ENCODE measurements around the gene RSPH6A.

The RSPH6A gene

GRCh38 chr19:45816236-45817009 is 1.3 kb upstream of the RSPH6A start:
- no peak for TF ChIP-seq CTCF (conservative IDR thresholded peaks at IDR 0.05; ENCODE audit: control insufficient read depth, insufficient read depth, low read depth, low read length)
- no peak overlapping the region for H3K4me3 ChIP-seq (ENCODE audit: control insufficient read depth, low read depth, low read length)
- no peak for DNase-seq (ENCODE audit: low read depth)

- DNase-seq (ENCODE audit: low read depth): no peak
- no peak for TF ChIP-seq CTCF (conservative IDR thresholded peaks at IDR 0.05; ENCODE audit: control insufficient read depth, insufficient read depth, low read depth, low read length)
- no peak overlapping the region for H3K4me3 ChIP-seq (ENCODE audit: control insufficient read depth, low read depth, low read length)
Observed at GRCh38 chr19:45815481-45816216, 541 bp upstream of the RSPH6A start.

- no peak for TF ChIP-seq CTCF (conservative IDR thresholded peaks at IDR 0.05; ENCODE audit: control insufficient read depth, insufficient read depth, low read depth, low read length)
- peak; percentile 54 for DNase-seq (ENCODE audit: low read depth)
Observed at GRCh38 chr19:45814166-45814780, 835 bp downstream of the RSPH6A start.

GRCh38 chr19:45812297-45812696 is 2.8 kb downstream of the RSPH6A start:
- TF ChIP-seq CTCF (conservative IDR thresholded peaks at IDR 0.05; ENCODE audit: control insufficient read depth, insufficient read depth, low read depth, low read length): no peak

More at GRCh38 chr19:45814166-45814780, 835 bp downstream of the RSPH6A start:
- no peak overlapping the region for H3K4me3 ChIP-seq (ENCODE audit: control insufficient read depth, low read depth, low read length)

GRCh38 chr19:45809643-45810159 is 5.4 kb downstream of the RSPH6A start:
- H3K4me3 ChIP-seq (ENCODE audit: control insufficient read depth, low read depth, low read length): no peak overlapping the region
- peak; percentile 71 for DNase-seq (ENCODE audit: low read depth)
- TF ChIP-seq CTCF (conservative IDR thresholded peaks at IDR 0.05; ENCODE audit: control insufficient read depth, insufficient read depth, low read depth, low read length): no peak

More at GRCh38 chr19:45812297-45812696, 2.8 kb downstream of the RSPH6A start:
- no peak overlapping the region for H3K4me3 ChIP-seq (ENCODE audit: control insufficient read depth, low read depth, low read length)
- DNase-seq (ENCODE audit: low read depth): no peak

GRCh38 chr19:45805719-45806118 is 9.4 kb downstream of the RSPH6A start:
- no peak for DNase-seq (ENCODE audit: low read depth)
- no peak for TF ChIP-seq CTCF (conservative IDR thresholded peaks at IDR 0.05; ENCODE audit: control insufficient read depth, insufficient read depth, low read depth, low read length)
- H3K4me3 ChIP-seq (ENCODE audit: control insufficient read depth, low read depth, low read length): no peak overlapping the region
